HepG2 (cell line): ENCODE data around the gene LEMD1. TPM values are rescaled to one million over a fixed set of nuclear protein-coding genes. Genes with fewer than 3 reads are reported as not detected.

Source experiments
- ATAC-seq: fragments of 200-7000 bp; cut with Tn5 transposase; 3 replicates; pipeline ENCODE4 v1.9.1; 2020; ENCODE audit warnings: mild to moderate bottlenecking, moderate library complexity
- BruUV-seq: library from RNA; stranded (reverse); fragments of 400-500 nt; replicated peaks from 2 replicates; lab custom pipeline; 2021; lab: Mats Ljungman, UMichigan
- CTCF ChIA-PET: fragments of 300-600 bp; formaldehyde crosslinking; extraction: SDS; loops from one replicate; lab custom pipeline; 2021; ENCODE audit warnings: low total read pairs, inconsistent platforms, low intra/inter-chr PET ratio; lab: Yijun Ruan, JAX
- POLR2A ChIA-PET: fragments of 350-600 bp; sonication (Branson Sonifier 250); formaldehyde crosslinking; loops from one replicate; lab custom pipeline; 2020; ENCODE audit warnings: antibody characterized with exemption, inconsistent platforms; lab: Yijun Ruan, JAX
- DNase-seq: peaks from one replicate; pipeline ENCODE4 v3.0.0-alpha.2; 2015; ENCODE audit warnings: low spot score
- FAIRE-seq: peaks from 3 replicates; lab custom pipeline; 2011; peaks lifted over from hg19 to GRCh38; lab: Jason Lieb, UNC
- H2AFZ ChIP-seq: one replicate; pipeline ENCODE4 v1.6.1; 2011; ENCODE audit warnings: low read length, inconsistent platforms
- H3K27ac ChIP-seq: fragments of 300-600 bp; 3 replicates; pipeline ENCODE4 v1.8.0; 2011; ENCODE audit warnings: mixed run types, mild to moderate bottlenecking, mixed read lengths, low read length, inconsistent platforms; ENCODE audit not compliant: insufficient read depth; ENCODE audit errors: extremely low read length
- H3K27me3 ChIP-seq, 2 experiments: fragments of 200-600 bp in 1 of 2; 2 replicates in 1 of 2; 3 replicates in 1 of 2; pipeline versions ENCODE4 v1.6.0 to v1.8.0; 2011; ENCODE audit warnings: low read length in 2 of 2, mild to moderate bottlenecking in 2 of 2, moderate library complexity in 2 of 2, inconsistent platforms in 1 of 2; ENCODE audit not compliant: insufficient read depth in 2 of 2, control insufficient read depth in 1 of 2
- H3K36me3 ChIP-seq, 2 experiments: fragments of 200-600 bp in 1 of 2; replicated peaks in 1 of 2; 2 replicates in 1 of 2; 3 replicates in 1 of 2; pipeline versions ENCODE4 v1.5.1 to v1.8.0; 2011; ENCODE audit warnings: low read length in 2 of 2, inconsistent platforms in 1 of 2; ENCODE audit not compliant: insufficient read depth in 2 of 2, control insufficient read depth in 1 of 2
- H3K4me1 ChIP-seq: 2 replicates; pipeline ENCODE4 v1.5.1; 2012; ENCODE audit warnings: low read length, inconsistent platforms; ENCODE audit not compliant: insufficient read depth
- H3K4me2 ChIP-seq: 2 replicates; pipeline ENCODE4 v1.6.0; 2011; ENCODE audit warnings: low read depth, low read length, inconsistent platforms
- H3K4me3 ChIP-seq, 3 experiments: fragments of 200-600 bp in 1 of 3; sonication (generic), shearing (Covaris generic) in 1 of 3; replicated peaks in 1 of 3; 2 replicates each; pipeline ENCODE4 v1.5.1; 2011 to 2016; ENCODE audit warnings: low read length in 3 of 3, inconsistent platforms in 2 of 3, low read depth in 2 of 3, mild to moderate bottlenecking in 2 of 3, control low read depth in 1 of 3, mixed read lengths in 1 of 3; ENCODE audit not compliant: insufficient read depth in 1 of 3
- H3K79me2 ChIP-seq: one replicate; pipeline ENCODE4 v1.6.1; 2011; ENCODE audit warnings: low read length, inconsistent platforms; ENCODE audit not compliant: insufficient read depth
- H3K9ac ChIP-seq: 2 replicates; pipeline ENCODE4 v1.6.0; 2011; ENCODE audit warnings: mild to moderate bottlenecking, low read depth, low read length, inconsistent platforms; ENCODE audit not compliant: insufficient read depth
- H3K9me3 ChIP-seq: 2 replicates; pipeline ENCODE4 v1.5.1; 2012; ENCODE audit warnings: mild to moderate bottlenecking, low read length
- H4K20me1 ChIP-seq: 2 replicates; pipeline ENCODE4 v1.6.0; 2011; ENCODE audit warnings: inconsistent platforms, mild to moderate bottlenecking, low read length, moderate library complexity; ENCODE audit not compliant: insufficient read depth
- CC2D1A ChIP-seq: sonication (generic); formaldehyde crosslinking; IDR thresholded peaks from 2 replicates; pipeline ENCODE4 v1.8.1; 2023; ENCODE audit warnings: mild to moderate bottlenecking, missing genetic modification reagents
- DMAP1 ChIP-seq: IDR thresholded peaks from 2 replicates; pipeline ENCODE4 v1.6.1; 2016
- HMG20A ChIP-seq: IDR thresholded peaks from 2 replicates; pipeline ENCODE4 v1.6.1; 2016; ENCODE audit warnings: borderline replicate concordance
- NFE2L2 ChIP-seq: fragments of 150-350 bp; IDR thresholded peaks from 2 replicates; pipeline ENCODE4 v1.6.1; 2014; ENCODE audit warnings: low read length
- POGZ ChIP-seq: sonication (generic); formaldehyde crosslinking; IDR thresholded peaks from 2 replicates; pipeline ENCODE4 v1.4.0; 2020; ENCODE audit warnings: mild to moderate bottlenecking, missing genetic modification reagents
- RFX3 ChIP-seq: IDR thresholded peaks from 2 replicates; pipeline ENCODE4 v1.6.1; 2016; ENCODE audit warnings: missing biosample characterization, missing genetic modification reagents
- SAP130 ChIP-seq: IDR thresholded peaks from 2 replicates; pipeline ENCODE4 v1.6.1; 2016; ENCODE audit warnings: low read depth
- SP140L ChIP-seq: sonication (generic); formaldehyde crosslinking; IDR thresholded peaks from 2 replicates; pipeline ENCODE4 v1.4.0; 2020; ENCODE audit warnings: missing genetic modification reagents, borderline replicate concordance
- TARDBP ChIP-seq: sonication (generic); formaldehyde crosslinking; IDR thresholded peaks from 2 replicates; pipeline ENCODE4 v1.8.0; 2022; ENCODE audit warnings: mild to moderate bottlenecking, missing genetic modification reagents
- TBX3 ChIP-seq: fragments of 450-650 bp; IDR thresholded peaks from 2 replicates; pipeline ENCODE4 v1.6.1; 2017; ENCODE audit warnings: antibody characterized with exemption, mild to moderate bottlenecking, inconsistent platforms, borderline replicate concordance
- ZBTB1 ChIP-seq: sonication (generic); formaldehyde crosslinking; IDR thresholded peaks from 2 replicates; pipeline ENCODE4 v1.4.0; 2020; ENCODE audit warnings: missing genetic modification reagents, borderline replicate concordance
- ZNF274 ChIP-seq: sonication (generic); formaldehyde crosslinking; IDR thresholded peaks from 2 replicates; pipeline ENCODE4 v1.5.1; 2020; ENCODE audit warnings: mild to moderate bottlenecking, missing genetic modification reagents
- ZNF460 ChIP-seq: sonication (generic); formaldehyde crosslinking; IDR thresholded peaks from 2 replicates; pipeline ENCODE4 v1.5.1; 2020; ENCODE audit warnings: missing genetic modification reagents, mild to moderate bottlenecking, borderline replicate concordance
- ZNF512B ChIP-seq: sonication (generic); formaldehyde crosslinking; IDR thresholded peaks from 2 replicates; pipeline ENCODE4 v1.5.1; 2020; ENCODE audit warnings: missing genetic modification reagents, mild to moderate bottlenecking, borderline replicate concordance
- ZNF576 ChIP-seq: sonication (generic); formaldehyde crosslinking; IDR thresholded peaks from 2 replicates; pipeline ENCODE4 v1.4.0; 2020; ENCODE audit warnings: mild to moderate bottlenecking, missing genetic modification reagents
- ZUFSP ChIP-seq: sonication (generic); formaldehyde crosslinking; IDR thresholded peaks from 2 replicates; pipeline ENCODE4 v1.9.0; 2021; ENCODE audit warnings: missing genetic modification reagents, mild to moderate bottlenecking, borderline replicate concordance
- WGBS: methylation state at CpG from one replicate; pipeline ENCODE4 v1.1.6; 2017; ENCODE audit warnings: low lambda C conversion rate; 5-methylcytosine and 5-hydroxymethylcytosine counted together
- in situ Hi-C: cut with HindIII; loops from 2 replicates; pipeline ENCODE4 v1.10.0; 2017; ENCODE audit warnings: low pct_unique_long_range_greater_than_20kb; ENCODE audit not compliant: extremely low pct_ligation_motif_present
- intact Hi-C: fragments of 100-400 bp; cut with micrococcal nuclease; formaldehyde crosslinking; loops from one replicate; pipeline ENCODE4 v1.10.0; 2022; ENCODE audit not compliant: unreplicated experiment
- polyA plus RNA-seq, 8 experiments: library from polyadenylated mRNA; depleted of rRNA in 3 of 8; stranded (reverse) in 7 of 8; unstranded in 1 of 8; fragments of >200 nt; fragmentation: Illumina TruSeq in 4 of 8; extraction: Trizol in 4 of 8; gene quantifications; 2 replicates each; pipeline versions ENCODE4 v1.2.1 to v1.2.3, GENCODE V29; 2011 to 2016; ENCODE audit warnings: low read depth in 4 of 8, missing spikeins in 1 of 8, mixed read lengths in 1 of 8; ENCODE audit not compliant: insufficient read depth in 1 of 8
- total RNA-seq, 5 experiments: library from RNA; depleted of rRNA; stranded (reverse); fragments of >200 nt; fragmentation: Illumina TruSeq; extraction: Trizol; gene quantifications; 2 replicates each; pipeline ENCODE4 v1.2.3, GENCODE V29; 2016; ENCODE audit warnings: low read depth in 1 of 5

Gene LEMD1
- total and polyA plus RNA-seq, 2 of the 13 experiments (the other 11 are each of a cell fraction or from before 2014, with no cell fraction given), result 1.4 to 2.3 TPM

- no peak for TF ChIP-seq SP140L (CRISPR knock-in tag)
- TF ChIP-seq ZNF512B (CRISPR knock-in tag), result no peak
- TF ChIP-seq POGZ, result no peak
- no peak for TF ChIP-seq NFE2L2
These were observed 23.7 kb upstream of the LEMD1 start (continued) for GRCh38 chr1:205445646-205445935.

- intact Hi-C loops, result no loop called here
These were observed 23.2 kb upstream of the LEMD1 start for GRCh38 chr1:205444931-205445645.

More at GRCh38 chr1:205444931-205445645, 23.2 kb upstream of the LEMD1 start:
- H2AFZ ChIP-seq, result no peak overlapping the region
- in situ Hi-C loops, result no loop called here
- H3K27me3 ChIP-seq, result no peaks in the 10 kb centered on the region
- no peak overlapping the region for H3K4me2 ChIP-seq
- ChIA-PET POLR2A (no interaction called here), CTCF (no interaction called here)
- H3K36me3 ChIP-seq, result no peaks in the 10 kb centered on the region; a peak in 1 of 5 replicates
- H4K20me1 ChIP-seq, result peaks cover 7% of the 10 kb centered on the region; the same call in 1 of the 2 replicates
- H3K4me3 ChIP-seq, result no peak overlapping the region
- no TSS peak for BruUV-seq
- DNase-seq, result no peak
- peaks cover 24% of the 10 kb centered on the region for H3K79me2 ChIP-seq
- no peak for TF ChIP-seq ZNF576 (CRISPR knock-in tag)
- no peak for TF ChIP-seq ZNF460 (CRISPR knock-in tag)
- no peak for TF ChIP-seq DMAP1 (CRISPR knock-in tag)
- no peak for TF ChIP-seq TBX3
- no peak for TF ChIP-seq SAP130
- no peak for TF ChIP-seq TARDBP (CRISPR knock-in tag)
- no peak for TF ChIP-seq CC2D1A (CRISPR knock-in tag)
- no peak for TF ChIP-seq ZNF274
- TF ChIP-seq ZBTB1 (CRISPR knock-in tag), result no peak
- no peak for TF ChIP-seq RFX3 (CRISPR knock-in tag)
- no peak for TF ChIP-seq ZUFSP (CRISPR knock-in tag)
- no peak for TF ChIP-seq HMG20A (CRISPR knock-in tag)
- H3K9me3 ChIP-seq, result no peaks in the 10 kb centered on the region
- H3K4me1 ChIP-seq, result peaks cover 88% of the 10 kb centered on the region
- no peak overlapping the region for H3K27ac ChIP-seq
- FAIRE-seq, result no peak
- 90% methylated on average over 16 of the region's 18 CpGs for WGBS
- ATAC-seq, result no peak
- H3K9ac ChIP-seq, result no peak overlapping the region
